IPS-20b (cell line): Measurements from ENCODE around the gene LILRB1.
"Not testable (repeated sequence)": the region's sequence is repeated elsewhere in the genome, so short reads cannot be mapped to it uniquely, and the experiment has no call there.

Source experiments
- H3K27ac ChIP-seq: one replicate; pipeline ENCODE4 v1.5.1; 2013; ENCODE audit warnings: low read length
- H3K27me3 ChIP-seq: 2 replicates; pipeline ENCODE4 v1.6.1; 2013; ENCODE audit warnings: mild to moderate bottlenecking, low read length, inconsistent platforms; ENCODE audit not compliant: insufficient read depth
- H3K36me3 ChIP-seq: 2 replicates; pipeline ENCODE4 v1.6.1; 2013; ENCODE audit warnings: low read depth, mild to moderate bottlenecking, inconsistent platforms, low read length, moderate library complexity; ENCODE audit not compliant: insufficient read depth
- H3K4me1 ChIP-seq: 2 replicates; pipeline ENCODE4 v1.6.1; 2013; ENCODE audit warnings: mild to moderate bottlenecking, control low read depth, inconsistent platforms, low read length, moderate library complexity; ENCODE audit not compliant: insufficient read depth
- H3K4me3 ChIP-seq: 2 replicates; pipeline ENCODE4 v1.5.1; 2013; ENCODE audit warnings: mild to moderate bottlenecking, low read length, inconsistent platforms
- H3K9ac ChIP-seq: 2 replicates; pipeline ENCODE4 v1.6.1; 2013; ENCODE audit warnings: low read depth, mild to moderate bottlenecking, inconsistent platforms, low read length, moderate library complexity
- H3K9me3 ChIP-seq: 2 replicates; pipeline ENCODE4 v1.6.1; 2013; ENCODE audit warnings: mild to moderate bottlenecking, low read depth, low read length, inconsistent platforms; ENCODE audit not compliant: insufficient read depth

The LILRB1 gene

DNA sequence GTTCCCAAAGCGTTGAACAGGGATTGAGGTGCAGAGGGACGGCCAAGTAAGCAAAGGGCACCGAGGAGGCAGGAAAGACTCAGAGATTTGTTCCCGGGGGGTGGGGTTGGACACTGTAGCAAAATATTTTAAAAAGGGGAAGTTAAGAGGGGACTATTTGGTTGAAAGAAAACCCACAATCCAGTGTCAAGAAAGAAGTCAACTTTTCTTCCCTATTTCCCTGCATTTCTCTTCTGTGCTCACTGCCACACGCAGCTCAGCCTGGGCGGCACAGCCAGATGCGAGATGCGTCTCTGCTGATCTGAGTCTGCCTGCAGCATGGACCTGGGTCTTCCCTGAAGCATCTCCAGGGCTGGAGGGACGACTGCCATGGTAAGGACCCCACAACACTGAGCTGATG is at the start of gene LILRB1:
LILRB1 (plus strand) TSS at position 223 of the 400 bp plus-strand sequence. CDS start 590 bp downstream, outside the sequence.
- not testable (repeated sequence) for H3K27me3 ChIP-seq, H3K9ac ChIP-seq, H3K27ac ChIP-seq, H3K4me3 ChIP-seq, H3K4me1 ChIP-seq, H3K36me3 ChIP-seq
- H3K9me3 ChIP-seq = peaks cover 74% of the 10 kb centered on the region

DNA sequence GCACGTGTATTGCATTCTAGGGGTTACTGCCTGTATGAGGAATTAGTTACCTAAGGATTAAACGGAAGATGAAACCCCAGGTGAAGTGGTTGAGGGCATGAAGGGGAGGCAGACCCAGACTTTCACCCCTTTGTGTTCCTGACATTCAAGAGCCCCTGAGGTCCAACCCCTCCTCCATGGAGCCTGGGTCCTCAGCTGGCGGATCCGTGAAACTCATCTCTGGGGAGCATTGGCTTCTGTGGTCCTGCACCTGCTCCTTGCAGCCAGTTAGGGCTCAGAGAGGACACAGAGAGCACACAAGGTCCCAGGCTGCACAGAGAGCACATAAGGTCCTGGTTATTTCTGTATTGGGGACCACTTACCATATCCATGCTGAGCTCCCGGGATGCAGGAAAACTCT is 43.9 kb upstream of the LILRB1 start:
- peaks cover 80% of the 10 kb centered on the region for H3K9me3 ChIP-seq
- H3K27me3 ChIP-seq = no peaks in the 10 kb centered on the region
- H3K9ac ChIP-seq = no peak overlapping the region
- H3K4me1 ChIP-seq = no peaks in the 10 kb centered on the region
- H3K4me3 ChIP-seq = no peak overlapping the region
- H3K27ac ChIP-seq = no peak overlapping the region
- H3K36me3 ChIP-seq = no peaks in the 10 kb centered on the region

DNA sequence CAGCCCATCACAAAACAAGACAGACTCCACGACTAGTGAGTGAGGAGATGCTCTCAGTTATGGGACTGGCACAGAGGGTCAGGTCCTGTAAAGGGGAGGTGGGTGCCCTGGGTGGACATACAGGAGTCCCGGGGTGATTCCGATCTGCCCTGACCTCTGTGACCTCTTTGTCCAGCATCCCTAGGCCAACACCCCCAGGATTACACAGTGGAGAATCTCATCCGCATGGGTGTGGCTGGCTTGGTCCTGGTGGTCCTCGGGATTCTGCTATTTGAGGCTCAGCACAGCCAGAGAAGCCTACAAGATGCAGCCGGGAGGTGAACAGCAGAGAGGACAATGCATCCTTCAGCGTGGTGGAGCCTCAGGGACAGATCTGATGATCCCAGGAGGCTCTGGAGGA is 43.3 kb upstream of the LILRB1 start:
- Histone ChIP-seq H3K4me1 (no peaks in the 10 kb centered on the region), H3K9ac (no peak overlapping the region), H3K27ac (no peak overlapping the region), H3K36me3 (no peaks in the 10 kb centered on the region), H3K4me3 (no peak overlapping the region), H3K9me3 (peaks cover 82% of the 10 kb centered on the region), H3K27me3 (no peaks in the 10 kb centered on the region)

DNA sequence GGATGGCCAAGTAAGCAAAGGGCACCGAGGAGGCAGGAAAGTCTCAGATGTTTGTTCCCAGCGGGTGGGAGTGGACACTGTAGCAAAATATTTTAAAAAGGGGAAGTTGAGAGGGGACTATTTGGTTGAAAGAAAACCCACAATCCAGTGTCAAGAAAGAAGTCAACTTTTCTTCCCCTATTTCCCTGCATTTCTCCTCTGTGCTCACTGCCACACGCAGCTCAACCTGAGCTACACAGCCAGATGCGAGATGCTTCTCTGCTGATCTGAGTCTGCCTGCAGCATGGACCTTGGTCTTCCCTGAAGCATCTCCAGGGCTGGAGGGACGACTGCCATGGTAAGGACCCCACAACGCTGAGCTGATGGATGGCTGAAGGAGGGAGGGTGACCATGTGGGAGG is 36.8 kb upstream of the LILRB1 start, which contains the start of gene LILRA1:
LILRA1 (plus strand) TSS at position 188 of the 400 bp plus-strand sequence. CDS start 613 bp downstream, outside the sequence.
- H3K27me3 ChIP-seq, H3K36me3 ChIP-seq, H3K27ac ChIP-seq, H3K9ac ChIP-seq, H3K4me3 ChIP-seq, H3K4me1 ChIP-seq: not testable (repeated sequence)
- peaks cover 92% of the 10 kb centered on the region for H3K9me3 ChIP-seq

DNA sequence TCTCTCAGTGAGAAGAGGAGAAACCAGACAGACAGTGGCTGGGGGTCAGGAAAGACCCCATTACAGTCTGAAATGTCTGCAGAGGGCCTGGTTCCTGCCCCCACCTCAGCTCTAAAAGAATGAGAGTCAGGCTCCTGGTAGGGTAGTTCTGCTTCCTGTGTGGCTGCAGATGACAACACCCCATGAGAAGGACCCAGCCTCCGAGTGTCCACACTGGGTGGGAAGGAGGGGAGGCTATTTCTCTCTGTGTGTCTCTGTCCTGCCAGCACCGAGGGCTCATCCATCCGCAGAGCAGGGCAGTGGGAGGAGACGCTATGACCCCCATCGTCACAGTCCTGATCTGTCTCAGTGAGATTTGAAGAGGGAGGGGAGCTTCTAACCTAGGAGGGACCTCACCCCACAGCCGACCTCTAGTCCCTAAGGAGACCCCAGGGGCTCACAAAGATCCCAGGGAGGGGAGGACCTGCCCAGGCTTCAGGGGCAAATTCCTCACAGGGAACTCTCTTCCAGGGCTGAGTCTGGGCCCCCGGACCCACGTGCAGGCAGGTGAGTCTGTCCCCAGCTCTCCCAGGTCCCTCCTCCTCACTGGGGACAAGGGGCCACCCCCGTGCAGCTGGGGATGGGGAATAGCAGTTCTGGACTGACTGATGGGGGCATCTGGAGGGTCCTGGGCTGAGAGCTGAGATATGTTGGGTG is 36.2 kb upstream of the LILRB1 start:
- H3K27ac ChIP-seq, H3K27me3 ChIP-seq, H3K4me3 ChIP-seq, H3K9ac ChIP-seq, H3K4me1 ChIP-seq, H3K36me3 ChIP-seq: not testable (repeated sequence)
- H3K9me3 ChIP-seq = peaks cover 87% of the 10 kb centered on the region

DNA sequence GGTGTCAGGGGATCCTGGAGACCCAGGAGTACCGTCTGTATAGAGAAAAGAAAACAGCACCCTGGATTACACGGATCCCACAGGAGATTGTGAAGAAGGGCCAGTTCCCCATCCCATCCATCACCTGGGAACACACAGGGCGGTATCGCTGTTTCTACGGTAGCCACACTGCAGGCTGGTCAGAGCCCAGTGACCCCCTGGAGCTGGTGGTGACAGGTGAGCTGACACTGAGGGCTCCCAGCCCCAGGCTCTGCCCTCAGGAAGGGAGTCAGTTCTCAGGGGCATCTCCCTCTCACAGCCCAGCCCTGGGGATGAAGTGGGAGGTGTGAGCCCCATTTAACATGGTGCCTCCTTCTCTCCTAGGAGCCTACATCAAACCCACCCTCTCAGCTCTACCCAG is 35.5 kb upstream of the LILRB1 start:
- Histone ChIP-seq H3K27ac (no peak overlapping the region), H3K4me3 (no peak overlapping the region), H3K36me3 (no peaks in the 10 kb centered on the region), H3K27me3 (no peaks in the 10 kb centered on the region), H3K9ac (no peak overlapping the region), H3K4me1 (no peaks in the 10 kb centered on the region), H3K9me3 (peaks cover 87% of the 10 kb centered on the region)

DNA sequence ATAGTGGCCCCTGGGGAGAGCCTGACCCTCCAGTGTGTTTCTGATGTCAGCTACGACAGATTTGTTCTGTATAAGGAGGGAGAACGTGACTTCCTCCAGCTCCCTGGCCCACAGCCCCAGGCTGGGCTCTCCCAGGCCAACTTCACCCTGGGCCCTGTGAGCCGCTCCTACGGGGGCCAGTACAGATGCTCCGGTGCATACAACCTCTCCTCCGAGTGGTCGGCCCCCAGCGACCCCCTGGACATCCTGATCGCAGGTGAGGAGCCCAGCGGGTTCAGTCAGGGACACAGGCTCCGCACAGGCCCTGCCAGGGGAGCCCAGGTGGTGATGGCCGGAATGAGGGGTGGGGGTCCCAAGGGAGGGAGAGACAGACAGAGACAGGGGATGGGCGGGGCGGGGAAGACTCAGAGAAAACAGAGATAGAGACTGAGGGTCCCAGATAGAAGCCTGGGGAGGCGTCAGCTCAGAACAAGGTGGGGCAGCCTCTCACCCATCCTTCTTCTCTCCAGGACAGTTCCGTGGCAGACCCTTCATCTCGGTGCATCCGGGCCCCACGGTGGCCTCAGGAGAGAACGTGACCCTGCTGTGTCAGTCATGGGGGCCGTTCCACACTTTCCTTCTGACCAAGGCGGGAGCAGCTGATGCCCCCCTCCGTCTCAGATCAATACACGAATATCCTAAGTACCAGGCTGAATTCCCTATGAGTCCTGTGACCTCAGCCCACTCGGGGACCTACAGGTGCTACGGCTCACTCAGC is 34.4 kb upstream of the LILRB1 start:
- not testable (repeated sequence) for H3K27ac ChIP-seq, H3K4me1 ChIP-seq, H3K36me3 ChIP-seq, H3K27me3 ChIP-seq, H3K4me3 ChIP-seq, H3K9ac ChIP-seq
- peaks cover 87% of the 10 kb centered on the region for H3K9me3 ChIP-seq

DNA sequence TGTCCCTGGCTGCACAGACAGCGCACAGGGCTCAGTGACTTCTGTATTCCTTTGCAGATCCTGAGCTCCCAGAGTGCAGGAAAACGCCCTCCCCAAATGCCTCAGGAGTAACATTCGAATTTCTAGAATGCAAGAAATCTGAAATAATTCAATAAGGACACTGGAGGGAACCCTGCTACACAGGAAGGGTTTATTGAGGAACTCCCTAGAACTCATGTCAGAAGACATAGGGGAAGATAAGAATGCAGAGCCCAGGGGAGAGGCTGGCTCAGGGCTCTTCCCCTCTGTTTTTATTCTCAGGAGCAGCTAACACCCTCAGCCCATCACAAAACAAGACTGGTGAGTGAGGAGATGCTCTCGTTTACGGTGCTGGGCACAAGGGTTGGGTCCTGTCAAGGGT is 30.1 kb upstream of the LILRB1 start:
- Histone ChIP-seq H3K4me3 (no peak overlapping the region; the same call in 1 of the 2 replicates), H3K27me3 (no peaks in the 10 kb centered on the region), H3K4me1 (no peaks in the 10 kb centered on the region), H3K27ac (no peak overlapping the region), H3K9ac (no peak overlapping the region), H3K9me3 (peaks cover 90% of the 10 kb centered on the region), H3K36me3 (no peaks in the 10 kb centered on the region)

DNA sequence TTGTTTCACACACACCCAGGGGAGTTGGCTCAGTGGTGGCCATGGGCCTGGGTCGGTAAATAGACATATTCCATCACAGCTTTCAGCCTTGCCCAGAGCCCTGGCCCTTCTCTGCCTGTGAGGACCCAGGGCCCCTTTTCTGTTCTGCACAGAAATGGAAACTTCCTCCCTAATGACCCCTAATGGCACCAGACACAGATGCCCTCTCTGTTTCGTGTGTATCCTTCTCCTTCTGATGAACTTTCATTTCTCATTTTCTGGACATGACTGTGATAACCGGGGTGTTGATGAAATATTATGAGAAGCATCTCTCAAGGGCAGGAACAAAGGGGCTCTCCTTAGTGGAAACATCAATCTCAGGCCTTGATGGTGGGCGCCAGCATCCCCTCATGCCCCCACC is 24.1 kb upstream of the LILRB1 start:
- H3K36me3 ChIP-seq = no peaks in the 10 kb centered on the region
- H3K27ac ChIP-seq = no peak overlapping the region
- no peaks in the 10 kb centered on the region for H3K4me1 ChIP-seq
- no peak overlapping the region for H3K9ac ChIP-seq
- H3K4me3 ChIP-seq = no peak overlapping the region
- no peaks in the 10 kb centered on the region for H3K27me3 ChIP-seq
- H3K9me3 ChIP-seq = peaks cover 99% of the 10 kb centered on the region

DNA sequence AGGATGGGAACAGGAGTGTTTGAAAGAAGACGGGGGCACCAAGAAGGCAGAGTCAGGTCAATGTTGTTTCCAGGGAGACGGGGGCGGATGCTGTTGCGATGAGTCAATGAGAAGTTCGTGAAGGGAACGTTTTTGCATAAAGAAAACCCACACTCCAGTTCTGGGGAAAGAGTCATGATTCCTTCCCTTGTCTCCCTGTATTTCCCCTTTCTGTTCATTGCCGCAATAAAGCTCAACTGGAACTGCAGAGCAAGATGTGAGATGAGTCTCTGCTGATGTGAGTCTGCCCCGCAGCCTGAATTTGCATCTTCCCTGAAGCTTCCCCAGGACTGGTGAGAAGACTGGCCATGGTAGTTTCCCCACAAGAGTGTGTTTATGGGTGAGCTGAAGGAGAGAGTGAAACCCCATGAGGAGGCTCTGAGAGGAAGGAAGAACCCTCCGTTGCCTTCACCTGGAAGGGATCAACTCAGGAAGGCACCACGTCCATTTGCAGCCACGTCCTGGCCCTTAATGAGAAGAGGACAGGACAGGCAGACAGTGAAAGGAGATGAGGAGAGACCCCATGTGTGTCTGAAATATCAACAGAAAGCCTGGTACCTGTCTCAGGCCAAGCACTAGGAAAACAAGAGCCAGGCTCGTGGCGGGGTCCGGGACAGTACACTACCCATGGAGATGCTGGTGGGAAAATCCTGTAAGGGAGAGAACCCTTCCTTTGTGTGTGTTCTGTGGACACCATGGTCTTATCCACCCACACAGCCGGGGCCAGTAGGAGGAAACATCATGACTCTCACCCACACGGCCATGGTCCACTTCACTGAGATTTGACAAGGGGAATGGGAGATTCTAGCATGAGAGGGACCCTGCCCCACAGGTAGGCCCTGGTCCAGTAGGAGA is 23.1 kb upstream of the LILRB1 start:
- no peaks in the 10 kb centered on the region for H3K4me1 ChIP-seq
- no peaks in the 10 kb centered on the region for H3K36me3 ChIP-seq
- no peak overlapping the region for H3K27ac ChIP-seq
- H3K9ac ChIP-seq = no peak overlapping the region
- H3K9me3 ChIP-seq = peaks cover 98% of the 10 kb centered on the region
- no peaks in the 10 kb centered on the region for H3K27me3 ChIP-seq
- no peak overlapping the region for H3K4me3 ChIP-seq

DNA sequence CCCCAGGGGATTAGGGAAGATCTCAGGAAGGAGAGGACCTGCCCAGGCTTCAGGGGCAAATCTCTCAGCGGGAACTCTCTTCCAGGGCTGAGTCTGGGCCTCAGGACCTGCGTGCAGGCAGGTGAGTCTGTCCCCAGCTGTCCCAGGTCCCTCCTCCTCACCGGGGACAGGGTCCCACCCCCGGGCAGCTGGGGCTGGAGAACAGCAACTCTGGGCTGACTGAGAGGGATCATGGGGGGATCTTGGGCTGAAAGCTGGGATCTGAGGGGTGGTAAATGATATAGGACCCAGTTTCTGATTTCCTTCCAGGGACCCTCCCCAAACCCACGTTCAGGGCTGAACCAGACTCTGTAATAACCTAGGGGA is 22.5 kb upstream of the LILRB1 start:
- no peak overlapping the region for H3K27ac ChIP-seq
- H3K4me1 ChIP-seq = no peaks in the 10 kb centered on the region
- no peak overlapping the region for H3K9ac ChIP-seq
- H3K27me3 ChIP-seq = no peaks in the 10 kb centered on the region
- no peak overlapping the region for H3K4me3 ChIP-seq
- H3K9me3 ChIP-seq = peaks cover 98% of the 10 kb centered on the region
- no peaks in the 10 kb centered on the region for H3K36me3 ChIP-seq
